GM19099 (cell line): ENCODE data around the gene TRIM45.

ENCODE experiments used
- POLR2A ChIP-seq: IDR thresholded peaks from 3 replicates; pipeline ENCODE4 v1.6.1; 2011; ENCODE audit warnings: low read depth; ENCODE audit not compliant: insufficient read length; ENCODE audit errors: extremely low read depth

The TRIM45 gene

DNA sequence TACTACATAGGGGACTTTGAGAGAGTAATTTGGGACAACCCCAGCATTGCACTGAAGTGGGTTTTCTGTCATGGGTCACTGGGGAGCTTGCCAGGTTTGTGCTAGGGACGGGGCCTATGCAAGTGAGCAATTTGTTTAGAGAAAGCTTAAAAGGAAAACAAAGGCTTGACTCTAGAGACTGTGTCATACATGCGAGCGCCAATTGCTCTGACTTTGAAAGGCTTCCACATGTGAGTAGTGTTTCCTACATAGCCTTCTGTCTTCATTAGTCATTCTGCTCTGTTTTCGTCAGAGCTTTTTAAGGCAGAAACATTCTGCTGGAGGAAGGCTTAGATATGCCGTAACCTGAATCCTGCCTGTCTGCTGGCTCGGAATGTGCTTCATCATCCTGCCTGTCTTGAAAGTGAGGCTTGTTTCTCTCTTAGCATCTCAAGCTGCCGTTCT lies 28.4 kb downstream of the TRIM45 start:
- TF ChIP-seq POLR2A: no peak

DNA sequence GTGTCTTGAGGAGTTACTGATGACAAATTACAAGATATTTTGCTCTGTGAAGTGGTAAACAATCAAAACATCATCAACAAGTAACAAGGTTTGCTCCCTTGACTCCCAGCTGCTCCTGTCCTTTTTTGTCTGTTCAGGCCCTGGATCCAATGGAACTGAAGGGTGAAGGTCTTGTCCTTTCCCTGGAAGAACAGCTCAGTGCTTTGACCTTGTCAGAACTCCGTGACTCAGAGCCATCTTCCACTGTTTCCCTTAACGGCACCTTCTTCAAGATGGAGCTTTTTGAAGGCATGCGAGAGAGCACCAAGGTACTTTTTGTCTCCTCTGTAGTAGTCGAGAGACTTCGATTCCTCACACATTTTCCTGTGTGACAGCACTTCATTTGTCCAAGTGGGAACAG lies 29.0 kb downstream of the TRIM45 start:
- TF ChIP-seq POLR2A: no peak

DNA sequence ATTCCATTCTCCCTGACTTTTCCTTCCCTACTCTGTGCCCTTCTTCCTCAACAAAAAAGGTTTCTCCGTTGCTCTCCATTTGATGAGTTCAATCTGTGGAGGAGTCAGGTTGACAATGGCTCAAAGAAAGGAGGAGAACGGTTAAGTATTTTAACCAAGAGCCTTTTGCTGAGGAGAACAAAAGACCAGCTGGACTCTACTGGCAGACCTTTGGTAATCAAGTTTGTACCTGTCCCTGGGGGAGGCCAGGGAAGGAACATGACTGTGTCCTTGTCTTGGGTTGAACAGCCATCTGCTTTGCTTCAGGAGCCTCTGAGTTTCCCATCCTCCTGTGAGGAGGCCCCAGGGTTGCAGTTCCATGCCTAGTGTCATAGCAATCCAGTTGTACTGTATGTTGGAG lies 31.6 kb downstream of the TRIM45 start:
- TF ChIP-seq POLR2A: no peak

DNA sequence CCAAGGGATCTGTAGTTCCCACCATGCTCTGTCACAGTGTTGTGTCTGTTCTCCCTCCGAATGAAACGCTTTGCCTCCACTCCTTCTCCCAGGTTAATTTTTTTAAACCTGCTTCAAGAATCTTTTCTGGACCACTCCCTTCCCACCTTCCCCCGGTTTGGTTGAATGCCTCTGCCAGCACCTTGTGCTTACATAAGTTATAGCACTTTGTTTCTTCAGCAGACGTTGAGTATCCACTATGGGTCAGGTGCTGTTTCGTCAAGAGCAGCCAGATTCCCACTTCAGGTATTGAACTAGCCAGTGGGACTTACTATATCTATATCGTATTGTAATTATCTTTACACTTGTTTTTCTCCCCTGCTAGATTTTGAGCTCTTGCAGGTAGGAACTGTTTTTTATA lies 33.9 kb downstream of the TRIM45 start:
- TF ChIP-seq POLR2A: no peak

DNA sequence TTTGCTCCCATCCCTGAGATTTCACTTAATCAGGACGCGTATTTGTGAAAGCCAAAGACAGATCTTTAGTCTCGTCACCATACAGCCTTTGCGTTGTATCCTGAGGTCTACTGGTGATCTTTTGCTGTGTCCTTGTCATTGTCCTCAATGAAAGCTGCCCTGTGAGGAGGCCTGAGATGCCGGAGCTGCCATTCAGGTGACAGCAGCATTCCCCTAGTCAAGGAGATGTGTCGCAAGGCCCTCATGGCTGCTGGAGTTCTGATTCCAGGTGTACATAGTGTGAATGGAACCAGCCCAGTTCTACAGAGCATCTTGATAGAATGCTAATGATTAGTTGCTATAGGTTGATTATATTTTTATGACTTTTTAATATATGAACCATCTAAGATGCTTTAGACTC lies 37.3 kb downstream of the TRIM45 start:
- no peak for TF ChIP-seq POLR2A

DNA sequence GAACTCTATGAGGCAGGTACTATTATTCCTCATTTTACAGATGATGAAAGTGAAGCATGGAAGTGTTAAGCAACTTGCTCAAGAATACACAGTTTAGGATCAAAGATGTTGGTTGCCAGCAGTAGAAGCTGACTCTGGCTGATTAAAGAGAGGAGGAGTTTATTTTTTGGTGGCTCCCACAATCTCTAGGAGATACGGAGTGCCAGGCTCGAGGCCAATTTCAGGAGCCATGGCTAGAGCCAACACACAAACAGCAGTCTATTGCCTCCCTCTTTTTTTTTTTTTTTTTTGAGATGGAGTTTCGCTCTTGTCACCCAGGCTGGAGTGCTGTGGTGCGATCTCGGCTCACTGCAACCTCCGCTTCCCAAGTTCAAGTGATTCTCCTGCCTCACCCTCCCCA lies 41.8 kb downstream of the TRIM45 start:
- no peak for TF ChIP-seq POLR2A

DNA sequence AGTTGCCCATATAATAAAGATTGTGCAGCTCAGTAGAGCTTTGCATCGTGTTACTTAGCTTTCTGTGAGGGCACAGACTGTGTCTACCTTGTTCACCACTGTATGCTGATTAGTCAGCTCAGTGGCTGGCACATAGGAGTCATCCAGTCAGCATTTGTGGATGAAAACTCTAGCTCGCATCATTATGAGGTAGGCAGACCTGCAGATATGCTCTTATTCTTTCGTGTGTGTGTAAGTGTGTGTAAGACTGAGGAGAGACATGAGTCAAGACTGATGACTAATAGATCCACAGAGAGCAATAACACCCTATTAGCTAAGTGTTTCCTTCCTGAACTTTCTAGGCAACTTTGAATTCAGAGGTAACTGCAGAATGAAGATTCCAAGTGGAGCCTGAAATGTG lies 44.3 kb downstream of the TRIM45 start:
- TF ChIP-seq POLR2A: no peak

DNA sequence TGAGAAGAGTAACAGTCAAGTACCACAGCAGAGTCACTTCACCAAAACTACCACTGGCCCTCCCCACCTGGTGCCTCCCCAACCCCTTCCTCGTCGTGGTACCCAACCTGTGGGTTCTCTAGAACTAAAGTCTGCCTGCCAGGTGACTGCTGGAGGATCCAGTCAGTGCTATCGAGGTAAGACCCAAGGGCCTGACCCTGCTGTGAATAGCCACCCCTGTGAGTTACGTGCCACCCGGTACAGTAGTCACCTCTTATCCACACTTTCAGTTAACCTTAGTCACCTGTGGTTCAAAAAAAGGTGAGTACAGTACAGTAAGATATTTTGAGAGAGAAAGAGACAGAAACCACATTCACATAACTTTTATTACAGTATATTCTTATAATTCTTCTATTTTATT lies 44.9 kb downstream of the TRIM45 start:
- no peak for TF ChIP-seq POLR2A

DNA sequence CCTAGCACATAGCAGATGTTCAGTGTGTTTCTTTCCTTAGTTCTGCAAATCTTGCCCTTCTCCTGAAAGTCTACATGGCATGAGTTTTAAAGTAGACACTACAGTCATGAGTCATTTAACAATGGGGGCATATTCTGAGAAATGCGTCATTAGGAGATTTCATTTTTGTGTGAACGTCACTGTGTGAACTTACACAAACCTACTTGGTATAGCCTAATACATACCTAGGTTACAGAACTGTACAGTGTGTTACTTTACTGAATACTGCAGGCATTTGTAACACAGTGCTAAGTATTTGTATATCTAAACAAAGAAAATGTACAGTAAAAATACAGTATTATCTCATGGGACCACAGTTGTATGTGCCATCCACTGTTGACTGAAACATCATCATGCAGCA lies 51.4 kb downstream of the TRIM45 start:
- TF ChIP-seq POLR2A: no peak

DNA sequence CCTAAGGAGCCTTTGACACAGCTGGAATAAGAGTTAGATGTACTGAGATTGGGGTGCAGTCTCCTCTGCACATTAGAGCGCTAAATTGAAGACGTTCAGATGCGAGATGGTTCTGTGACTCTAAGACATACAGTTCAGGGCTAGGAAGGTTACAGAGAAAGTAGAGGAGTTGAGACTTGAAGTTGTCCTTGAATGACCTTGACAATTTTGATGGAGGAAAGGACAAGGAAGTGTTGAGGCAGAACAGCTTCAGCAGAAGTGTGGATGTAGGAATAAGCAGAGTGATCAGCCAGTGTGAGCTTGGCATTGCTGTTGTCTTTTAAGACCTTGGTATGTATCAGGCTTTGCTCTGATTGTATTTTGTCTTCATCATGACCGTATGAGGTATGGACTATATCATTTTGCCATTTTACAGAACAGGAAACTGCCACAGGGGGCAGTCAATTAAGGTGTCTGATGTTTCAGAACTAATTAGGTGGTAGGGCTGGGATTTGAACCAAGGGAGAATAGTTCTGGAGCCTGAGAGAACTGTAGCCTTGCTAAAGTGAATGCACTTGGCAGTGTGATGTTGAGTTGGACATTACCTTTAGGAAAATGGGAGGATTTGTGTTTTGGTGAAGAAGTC lies 52.2 kb downstream of the TRIM45 start:
- TF ChIP-seq POLR2A: no peak

DNA sequence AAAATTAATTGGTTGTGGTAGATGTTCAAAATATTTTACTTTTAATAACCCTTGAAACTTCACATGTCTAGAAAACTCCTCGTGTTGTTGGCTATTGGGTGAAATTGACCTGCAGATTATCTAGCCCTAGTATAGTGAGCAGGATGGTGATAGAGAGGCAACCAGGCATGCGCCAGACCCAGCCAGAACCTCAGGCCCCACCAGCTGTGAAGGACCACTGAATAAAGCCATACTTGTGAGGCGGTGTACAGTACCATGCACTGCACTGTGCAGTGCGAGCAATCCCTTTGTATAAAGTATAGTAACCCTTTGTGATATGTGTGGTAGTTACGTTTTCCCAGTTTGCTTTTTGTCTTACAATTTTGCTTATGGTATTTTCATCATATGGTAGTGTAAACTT lies 53.0 kb downstream of the TRIM45 start:
- TF ChIP-seq POLR2A: no peak

DNA sequence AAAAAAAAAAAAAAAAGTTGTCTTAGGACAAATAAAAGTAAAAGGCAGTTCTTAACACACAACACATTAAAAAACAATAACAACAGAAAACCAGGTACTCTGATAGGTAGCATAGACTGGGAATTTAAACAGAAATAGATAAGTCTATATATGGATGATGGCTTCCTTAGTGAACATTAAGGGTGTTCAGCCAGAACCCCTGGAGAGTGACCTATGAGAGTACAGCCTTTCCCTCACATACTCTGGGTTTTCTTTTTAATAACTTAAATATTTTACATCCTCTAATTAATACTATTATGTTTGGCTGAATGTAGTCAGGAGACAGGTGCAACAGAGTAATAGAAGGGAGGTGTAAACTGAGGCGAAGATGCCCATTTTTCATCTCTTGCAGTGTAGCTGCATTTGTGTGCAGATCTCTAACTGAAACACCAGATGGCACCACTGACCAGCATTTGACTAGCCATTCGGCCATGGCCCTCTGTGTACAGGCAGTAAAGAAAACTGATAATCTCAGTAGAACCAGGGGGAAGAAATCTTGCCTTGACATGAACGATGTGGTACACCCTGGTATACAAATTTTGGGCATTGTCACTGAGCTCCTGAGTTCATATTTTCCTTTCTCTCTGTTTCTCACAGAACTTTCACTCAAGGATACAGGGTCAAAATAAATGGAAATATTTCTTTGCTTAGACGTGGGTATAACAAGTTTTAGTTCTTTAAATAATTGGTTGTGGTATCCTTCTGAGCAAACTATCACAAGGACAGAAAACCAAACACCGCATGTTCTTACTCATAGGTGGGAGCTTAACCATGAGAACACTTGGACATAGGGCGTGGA lies 53.8 kb downstream of the TRIM45 start:
- no peak for TF ChIP-seq POLR2A

DNA sequence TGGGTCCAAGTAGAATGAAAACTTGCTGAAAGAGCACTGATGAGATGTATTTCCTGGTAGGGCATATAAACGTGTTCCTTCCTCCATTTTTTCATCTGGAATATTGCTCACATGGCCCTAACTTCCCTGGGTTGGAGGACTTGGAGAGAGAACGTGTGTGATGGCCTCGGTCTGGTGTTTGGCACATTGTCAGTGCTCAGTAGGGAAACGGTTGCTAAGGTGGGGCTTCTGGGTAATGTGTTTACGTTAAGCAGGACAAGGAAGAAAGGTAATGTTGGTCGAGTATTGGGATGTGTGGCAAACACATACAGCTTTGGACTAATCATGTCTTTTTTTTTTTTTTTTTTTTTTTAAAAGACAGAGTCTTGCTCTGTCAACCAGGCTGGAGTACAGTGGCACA lies 55.2 kb downstream of the TRIM45 start:
- no peak for TF ChIP-seq POLR2A

DNA sequence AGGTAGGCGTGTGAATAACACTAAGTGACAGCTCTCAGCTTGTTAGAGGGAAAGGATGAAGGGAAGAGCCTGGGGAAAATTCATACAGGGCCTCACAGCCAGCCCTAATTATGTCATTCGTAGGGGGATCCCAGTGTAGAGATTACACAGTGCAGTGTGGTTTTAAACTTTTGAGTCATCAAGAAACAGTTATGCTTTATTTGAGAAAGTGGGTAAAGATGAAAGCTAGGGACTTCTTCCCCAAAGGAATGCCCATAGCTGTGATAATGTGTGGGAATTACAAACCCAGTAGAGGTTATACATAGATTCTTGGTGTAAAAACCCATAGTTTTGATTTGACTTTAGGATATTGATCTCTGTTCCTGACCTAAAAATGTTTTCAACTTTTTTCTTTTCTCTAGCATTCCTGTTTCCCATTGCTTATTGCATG lies 59.5 kb downstream of the TRIM45 start:
- no peak for TF ChIP-seq POLR2A
